NCI-H1417 (cell line): ENCODE measurements around the gene RSPRY1.

ENCODE experiments used
- DNase-seq, 3 experiments: peaks; one replicate each; lab custom pipeline; 2025; lab: John Stamatoyannopoulos, UW

Gene RSPRY1

GRCh38 chr16:57185945-57186871 lies at the start of gene RSPRY1, which contains the start of gene PSME3IP1:
Gene RSPRY1 (plus strand): TSS chr16:57186329. CDS start chr16:57204659, 18,330 bp downstream.
Gene PSME3IP1 (minus strand): TSS chr16:57186039. CDS start chr16:57173854, 12,185 bp downstream.
- peak; percentile 96 to 100 (median 98) for DNase-seq

GRCh38 chr16:57137043-57137442 lies 49.1 kb upstream of the RSPRY1 start:
- DNase-seq, result no peak

- no peak for DNase-seq
Measured at GRCh38 chr16:57137566-57138273, 48.4 kb upstream of the RSPRY1 start.

DNA sequence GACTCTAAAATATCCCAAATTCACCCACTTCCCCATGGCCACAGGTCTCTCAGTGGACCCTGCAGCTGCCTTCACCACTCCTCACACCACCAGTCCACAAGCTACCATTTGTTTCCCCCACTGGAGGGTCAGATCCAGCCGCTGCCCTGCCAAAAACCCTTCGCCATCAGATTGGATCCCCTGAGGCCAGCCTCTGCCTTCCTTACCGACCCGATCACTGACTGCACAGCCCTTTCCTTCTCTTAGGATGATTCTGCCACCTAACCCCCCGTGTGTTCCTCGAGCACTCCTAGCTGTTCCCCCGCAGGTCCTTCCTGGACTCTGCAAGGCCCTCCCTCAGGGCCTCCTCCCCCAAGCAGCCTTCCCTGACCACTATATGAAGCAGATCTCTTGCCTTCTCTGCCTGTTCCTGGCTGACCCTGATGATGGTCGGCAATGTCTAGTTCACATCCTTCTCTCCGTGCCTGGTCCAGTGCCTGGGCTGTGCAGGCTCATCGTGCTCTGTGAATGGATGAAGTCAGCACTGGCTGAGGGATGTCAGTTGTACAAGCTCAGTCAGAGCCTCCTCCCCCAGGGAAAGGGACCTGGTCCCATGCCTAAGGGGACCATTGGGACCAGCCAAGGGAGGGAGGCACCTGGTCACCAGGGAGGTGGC lies 47.7 kb upstream of the RSPRY1 start:
- no peak for DNase-seq

GRCh38 chr16:57140931-57141668 lies 45.0 kb upstream of the RSPRY1 start:
- no peak for DNase-seq

DNA sequence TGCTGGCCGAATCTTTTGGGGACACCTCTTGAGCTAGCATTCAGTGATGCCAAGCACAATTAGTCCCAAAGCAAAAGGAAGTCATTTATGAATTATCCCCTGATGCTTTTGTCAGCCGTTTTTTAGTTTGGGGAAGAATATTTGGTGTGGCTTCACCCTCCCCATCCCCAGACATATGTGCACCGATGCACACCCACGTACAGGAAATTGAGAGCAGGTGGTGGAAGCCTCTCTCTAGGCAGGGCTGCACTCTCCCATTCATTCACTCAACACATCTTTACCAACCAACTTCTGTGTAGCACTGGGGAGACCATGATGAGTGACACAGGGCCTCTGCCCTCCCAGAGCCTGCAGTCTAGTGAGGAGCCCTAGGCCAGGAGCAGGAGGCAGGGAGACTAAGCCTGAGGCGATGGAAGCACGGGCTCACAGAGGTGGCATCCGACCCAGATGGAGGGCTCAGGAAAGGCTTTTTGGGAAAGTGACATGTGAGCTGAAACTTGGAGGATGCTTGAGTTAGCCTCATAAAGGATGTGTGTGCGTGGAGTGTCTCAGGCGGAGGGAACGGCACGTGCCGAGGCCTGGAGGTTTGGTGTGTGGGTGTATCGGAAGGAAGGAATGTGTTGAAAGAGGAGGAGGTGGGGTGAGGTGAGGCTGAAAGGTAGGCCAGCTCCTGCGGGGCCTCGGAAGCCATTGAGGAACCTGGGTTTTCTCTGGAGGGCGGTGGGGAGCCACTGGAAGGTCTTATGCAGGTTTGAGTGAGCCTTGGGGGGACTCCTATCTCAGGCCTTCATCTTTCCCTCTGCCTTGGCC lies 44.1 kb upstream of the RSPRY1 start:
- no peak for DNase-seq

DNA sequence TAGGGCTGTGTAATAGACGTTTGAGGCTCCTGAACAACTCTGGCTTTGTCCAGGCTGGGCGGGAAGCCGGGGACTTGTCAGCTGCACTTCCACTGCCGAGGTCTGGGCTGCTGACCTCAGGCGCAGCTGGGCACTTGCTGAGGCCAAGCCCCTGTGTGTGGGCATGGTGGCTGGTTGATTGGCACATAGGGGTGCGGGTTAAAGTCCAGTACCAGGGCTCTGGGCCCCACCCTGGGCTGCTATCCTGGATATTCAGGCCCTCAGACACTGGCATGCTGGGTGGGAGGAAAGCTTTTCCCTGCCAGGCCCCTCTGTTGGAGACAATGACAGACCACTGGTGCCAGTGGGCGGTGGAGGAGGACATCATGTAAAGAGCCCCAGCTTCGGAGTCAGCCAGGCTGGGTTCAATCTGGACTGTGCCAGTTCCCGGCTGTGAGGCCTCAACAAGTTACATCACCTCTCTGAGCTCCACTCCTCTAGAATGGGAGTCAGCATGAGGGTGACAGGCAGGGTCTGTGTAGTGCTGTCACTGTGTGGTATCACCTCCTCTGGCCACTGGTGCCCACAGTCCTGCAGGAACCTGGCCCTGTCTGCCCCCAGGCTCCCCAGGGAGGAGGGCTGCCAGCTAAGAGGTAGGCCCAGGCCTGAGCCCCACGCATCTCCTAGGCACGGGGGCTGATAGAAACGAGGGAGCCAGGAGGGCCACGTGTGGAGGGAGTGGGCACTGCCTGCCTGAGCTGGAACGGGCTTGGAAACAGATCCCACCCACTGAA lies 42.8 kb upstream of the RSPRY1 start:
- no peak for DNase-seq

- no peak for DNase-seq
Measured at GRCh38 chr16:57144027-57144426, 42.1 kb upstream of the RSPRY1 start.

DNA sequence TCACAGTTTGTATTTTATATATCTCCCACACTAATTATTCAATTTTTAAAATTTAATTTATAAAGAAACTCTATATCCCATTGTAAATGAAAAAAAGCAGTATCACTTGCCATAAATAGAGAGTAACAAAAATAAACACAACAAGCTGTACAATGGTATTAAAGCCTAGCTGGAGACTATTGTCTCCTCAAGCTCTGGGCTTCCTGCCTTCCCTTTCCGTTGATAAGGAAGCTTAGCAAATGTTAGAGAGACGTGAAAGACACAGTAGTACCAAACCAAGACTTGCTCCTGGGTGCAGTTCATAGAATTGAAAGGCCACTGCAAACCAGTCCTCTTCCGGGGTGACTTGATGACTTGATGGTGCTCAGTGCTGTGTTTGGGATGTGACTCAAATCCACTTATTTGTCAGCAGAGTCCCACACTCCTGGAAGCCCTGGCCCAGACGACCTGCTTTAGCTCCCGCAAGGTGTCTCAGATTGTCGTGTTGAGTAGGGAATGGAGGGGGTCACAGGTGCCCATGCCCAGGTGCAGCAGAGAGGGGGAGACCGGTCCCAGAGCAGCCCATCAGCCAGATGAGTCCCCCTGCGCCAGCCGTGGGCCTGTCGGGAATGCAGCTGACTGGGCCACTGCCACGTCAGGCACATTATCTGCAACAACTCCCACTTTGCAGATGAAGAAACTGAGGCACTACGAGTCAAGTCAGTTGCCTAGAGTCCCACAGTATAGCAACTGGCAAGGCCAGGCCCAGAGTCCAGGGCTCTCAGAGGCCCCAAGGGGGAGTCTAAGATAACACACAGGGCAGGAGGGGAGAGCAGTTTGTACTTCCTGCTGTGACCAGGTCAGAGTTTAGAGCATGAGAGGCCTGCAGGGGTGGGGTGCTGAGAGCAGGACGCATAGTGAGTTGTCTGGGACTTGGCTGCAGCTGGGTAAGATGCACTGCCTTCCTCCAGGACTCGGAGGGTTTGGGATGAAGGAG lies 40.8 kb upstream of the RSPRY1 start:
- DNase-seq, result no peak

DNA sequence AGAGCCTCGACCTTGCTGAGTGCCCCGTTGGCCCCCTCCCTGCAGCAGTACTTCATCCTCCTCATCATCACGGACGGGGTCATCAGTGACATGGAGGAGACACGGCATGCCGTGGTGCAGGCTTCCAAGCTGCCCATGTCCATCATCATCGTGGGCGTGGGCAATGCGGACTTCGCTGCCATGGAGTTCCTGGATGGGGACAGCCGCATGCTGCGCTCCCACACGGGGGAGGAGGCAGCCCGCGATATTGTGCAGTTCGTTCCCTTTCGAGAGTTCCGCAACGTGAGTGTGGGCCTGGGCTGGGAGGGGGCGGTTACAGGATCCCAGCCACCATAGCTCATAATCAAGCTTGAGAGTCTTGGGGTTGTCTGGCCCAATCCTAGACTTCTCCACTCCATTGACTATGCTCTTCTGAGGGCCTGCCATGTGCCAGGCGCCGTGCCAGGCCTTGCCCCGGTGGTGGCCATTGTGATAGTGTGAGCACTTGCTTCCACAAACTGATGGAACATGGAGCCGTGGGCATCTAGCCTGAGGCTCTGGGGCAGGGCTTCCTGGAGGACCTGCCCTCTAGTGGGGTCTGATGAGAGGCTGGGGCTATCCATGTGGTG lies 40.0 kb upstream of the RSPRY1 start:
- no peak for DNase-seq

GRCh38 chr16:57146735-57147134 lies 39.4 kb upstream of the RSPRY1 start:
- no peak for DNase-seq

DNA sequence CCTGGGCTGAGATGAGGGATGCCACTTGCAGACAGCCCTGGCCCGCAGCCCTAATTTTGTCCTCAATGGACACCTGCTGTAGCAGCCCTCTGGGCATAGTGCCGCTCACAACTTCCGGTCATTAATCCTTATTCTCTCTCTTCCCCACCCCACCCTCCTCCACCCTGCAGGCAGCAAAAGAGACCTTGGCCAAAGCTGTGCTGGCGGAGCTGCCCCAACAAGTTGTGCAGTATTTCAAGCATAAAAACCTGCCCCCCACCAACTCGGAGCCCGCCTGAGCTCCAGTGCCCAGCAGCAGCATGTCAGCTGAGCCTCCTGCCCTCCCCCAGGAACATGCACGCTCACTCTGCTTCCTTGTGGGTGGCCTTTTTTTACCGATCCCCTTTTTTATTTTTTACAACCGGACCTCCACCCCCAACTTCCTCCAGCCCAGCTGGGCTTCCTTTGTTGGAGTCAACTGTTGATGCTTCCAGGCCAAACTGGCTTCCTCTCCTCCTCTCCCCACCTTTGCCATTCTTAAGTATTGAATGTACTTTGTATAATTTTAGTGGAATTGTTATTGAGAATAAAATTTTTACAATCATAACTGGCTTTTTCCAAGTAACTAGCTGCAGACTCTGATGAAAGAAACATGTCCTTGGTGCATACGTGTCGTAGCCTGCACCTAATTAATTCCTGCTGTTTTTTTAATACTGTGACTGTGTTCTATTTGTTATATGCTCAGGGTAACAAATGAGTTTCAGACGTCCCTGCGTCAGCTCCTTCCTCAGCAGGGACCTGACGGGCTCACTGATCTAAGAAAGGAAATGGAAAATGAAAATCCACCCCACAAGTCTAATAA lies 38.5 kb upstream of the RSPRY1 start:
- DNase-seq, result peak in 2 of 3 experiments; percentile 17 to 59

DNA sequence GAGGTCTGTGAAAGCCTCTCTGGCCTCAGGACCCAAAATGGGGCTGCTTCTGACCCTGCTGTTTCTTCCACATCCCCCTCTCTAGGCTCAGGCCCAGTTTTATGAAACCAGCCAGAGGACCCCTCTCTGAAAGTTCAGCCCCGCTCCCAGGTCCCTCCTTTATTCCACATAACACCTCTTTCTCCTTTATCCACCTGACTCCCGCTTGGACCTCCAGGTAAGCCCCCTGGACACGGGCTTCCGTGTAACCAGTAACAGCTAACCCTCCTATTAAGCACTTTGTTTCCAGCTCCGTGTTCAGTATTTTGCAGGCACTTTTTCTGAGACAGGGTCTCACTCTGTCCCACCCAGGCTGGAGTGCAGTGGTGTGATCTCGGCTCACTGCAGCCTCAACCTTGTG lies 37.6 kb upstream of the RSPRY1 start:
- DNase-seq, result no peak

GRCh38 chr16:57149391-57149790 lies 36.7 kb upstream of the RSPRY1 start:
- no peak for DNase-seq

GRCh38 chr16:57150682-57151330 lies 35.3 kb upstream of the RSPRY1 start:
- no peak for DNase-seq

DNA sequence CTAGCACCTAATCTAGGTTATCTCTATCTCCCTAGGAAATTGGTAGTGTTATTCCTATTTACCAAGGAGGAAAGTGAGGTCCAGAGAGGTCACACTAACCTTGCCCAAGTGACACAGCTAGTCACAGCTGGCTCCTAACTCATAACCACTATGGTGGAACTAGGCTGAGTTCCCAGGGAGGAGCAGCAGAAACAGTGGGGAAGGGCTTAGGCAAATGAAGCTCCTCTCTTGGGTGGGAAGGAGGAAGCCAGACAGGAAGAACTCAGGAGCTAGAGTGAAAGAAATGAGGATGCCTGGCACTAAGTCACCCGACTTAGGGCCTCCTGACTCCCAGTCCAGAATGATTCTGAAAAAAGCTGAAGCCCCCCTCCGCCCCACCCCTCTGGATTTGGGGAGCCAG lies 34.8 kb upstream of the RSPRY1 start:
- DNase-seq, result no peak
